ENCODE data around the gene TFCP2L1. TPM values are rescaled to one million over a fixed set of nuclear protein-coding genes. Genes with fewer than 3 reads are reported as not detected.

TFCP2L1 gene
- polyA plus RNA-seq, 2 donors, result 4.3 to 8.6 TPM

Other genes with a start within 250 kb of the TFCP2L1 start
- not detected for gene RNU4ATAC, start 245.7 kb upstream of the TFCP2L1 start, polyA plus RNA-seq

Measured in esophagus (tissue), 2 donors.